Neutrophil (primary cell): Measurements from ENCODE around the gene ZBTB8B.

Source experiments
- H3K27ac ChIP-seq: fragments of 200-600 bp; sonication (generic); 2 replicates; pipeline ENCODE4 v1.5.1; 2016; ENCODE audit warnings: mild to moderate bottlenecking, moderate library complexity
- H3K27me3 ChIP-seq: fragments of 200-600 bp; sonication (generic); 2 replicates; pipeline ENCODE4 v1.6.0; 2016; ENCODE audit warnings: mild to moderate bottlenecking
- H3K36me3 ChIP-seq: fragments of 200-600 bp; sonication (generic); 2 replicates; pipeline ENCODE4 v1.5.1; 2017
- H3K4me1 ChIP-seq, 2 experiments: fragments of 200-600 bp in 1 of 2; sonication (generic) in 1 of 2; 1 replicate in 1 of 2; 2 replicates in 1 of 2; pipeline versions ENCODE4 v1.5.1 to v1.6.1; 2013 to 2016; ENCODE audit warnings: low read depth in 1 of 2, low read length in 1 of 2, mild to moderate bottlenecking in 1 of 2, moderate library complexity in 1 of 2; ENCODE audit not compliant: control insufficient read depth in 1 of 2, insufficient read depth in 1 of 2
- H3K4me3 ChIP-seq, 2 experiments: fragments of 200-600 bp in 1 of 2; sonication (generic) in 1 of 2; 1 replicate in 1 of 2; 2 replicates in 1 of 2; pipeline ENCODE4 v1.5.1; 2013 to 2016; ENCODE audit warnings: low read depth in 1 of 2, low read length in 1 of 2, mild to moderate bottlenecking in 1 of 2, moderate library complexity in 1 of 2
- H3K9me3 ChIP-seq: fragments of 200-600 bp; sonication (generic); 2 replicates; pipeline ENCODE4 v1.5.1; 2016
- TF ChIP-seq, protein P1 (sequence below): fragments of 200-600 bp; sonication (generic); IDR thresholded peaks from 2 replicates; pipeline ENCODE4 v1.5.1; 2016; ENCODE audit warnings: antibody characterized with exemption

The ZBTB8B gene

DNA sequence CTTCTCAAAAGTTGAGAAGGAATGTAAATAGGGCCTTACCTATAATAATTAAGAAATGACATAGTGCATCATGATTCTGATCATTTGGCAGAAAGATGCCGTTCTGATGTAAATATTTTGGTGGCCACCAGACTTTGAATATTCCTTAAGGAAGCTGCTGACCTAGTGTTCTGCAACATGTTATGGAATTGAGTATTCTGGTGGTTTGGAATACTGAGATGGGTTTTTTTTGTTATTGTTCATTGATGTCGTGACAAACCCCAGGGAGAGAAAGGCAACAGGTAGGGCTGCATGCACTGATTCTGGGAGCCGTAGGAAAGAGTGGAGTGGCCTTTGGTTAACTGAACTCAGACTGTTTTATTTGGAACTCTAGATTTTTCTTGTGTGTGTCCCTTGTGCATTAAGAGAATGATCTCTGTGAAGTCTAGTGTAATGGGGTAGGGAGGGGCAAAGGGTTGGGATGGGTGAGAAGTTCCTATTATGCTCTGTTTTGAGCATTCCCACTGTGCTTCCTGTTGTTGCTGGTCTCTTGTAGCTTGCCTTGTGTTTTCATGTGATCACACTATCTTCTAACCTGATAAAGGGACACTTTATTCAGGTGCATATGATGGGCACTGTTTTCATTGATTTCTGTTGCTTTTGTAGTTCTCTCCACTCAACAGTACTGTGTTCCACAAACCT, 25.0 kb downstream of the ZBTB8B start:
- no peaks in the 10 kb centered on the region for H3K4me1 ChIP-seq
- no peaks in the 10 kb centered on the region for H3K9me3 ChIP-seq
- H3K36me3 ChIP-seq = no peaks in the 10 kb centered on the region
- no peak overlapping the region for H3K27ac ChIP-seq
- peaks cover 6% of the 10 kb centered on the region for H3K27me3 ChIP-seq
- TF ChIP-seq, protein P1, sequence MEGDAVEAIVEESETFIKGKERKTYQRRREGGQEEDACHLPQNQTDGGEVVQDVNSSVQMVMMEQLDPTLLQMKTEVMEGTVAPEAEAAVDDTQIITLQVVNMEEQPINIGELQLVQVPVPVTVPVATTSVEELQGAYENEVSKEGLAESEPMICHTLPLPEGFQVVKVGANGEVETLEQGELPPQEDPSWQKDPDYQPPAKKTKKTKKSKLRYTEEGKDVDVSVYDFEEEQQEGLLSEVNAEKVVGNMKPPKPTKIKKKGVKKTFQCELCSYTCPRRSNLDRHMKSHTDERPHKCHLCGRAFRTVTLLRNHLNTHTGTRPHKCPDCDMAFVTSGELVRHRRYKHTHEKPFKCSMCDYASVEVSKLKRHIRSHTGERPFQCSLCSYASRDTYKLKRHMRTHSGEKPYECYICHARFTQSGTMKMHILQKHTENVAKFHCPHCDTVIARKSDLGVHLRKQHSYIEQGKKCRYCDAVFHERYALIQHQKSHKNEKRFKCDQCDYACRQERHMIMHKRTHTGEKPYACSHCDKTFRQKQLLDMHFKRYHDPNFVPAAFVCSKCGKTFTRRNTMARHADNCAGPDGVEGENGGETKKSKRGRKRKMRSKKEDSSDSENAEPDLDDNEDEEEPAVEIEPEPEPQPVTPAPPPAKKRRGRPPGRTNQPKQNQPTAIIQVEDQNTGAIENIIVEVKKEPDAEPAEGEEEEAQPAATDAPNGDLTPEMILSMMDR = no peak
- no peak overlapping the region for H3K4me3 ChIP-seq

DNA sequence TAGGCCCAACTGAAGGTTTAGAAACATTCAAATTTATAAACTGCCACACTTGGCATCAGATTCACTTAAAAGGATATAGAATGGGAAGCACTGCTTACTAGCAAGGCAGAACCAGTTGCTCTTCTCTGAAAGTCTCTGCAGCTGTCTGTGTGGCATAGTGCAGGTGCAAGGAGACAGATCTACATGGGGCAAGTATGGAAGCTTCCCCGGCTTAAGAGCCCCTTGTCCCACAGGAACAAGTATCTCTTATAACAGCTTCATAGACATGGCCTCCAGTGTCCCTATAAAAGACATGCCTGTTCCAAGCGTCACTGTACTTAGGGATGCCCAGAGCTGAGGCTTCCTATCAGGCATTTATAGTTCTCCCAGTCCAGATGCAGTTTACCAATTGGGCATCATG, 26.5 kb downstream of the ZBTB8B start:
- Histone ChIP-seq H3K27ac (no peak overlapping the region), H3K4me3 (no peak overlapping the region), H3K27me3 (peaks cover 14% of the 10 kb centered on the region), H3K9me3 (no peaks in the 10 kb centered on the region), H3K36me3 (no peaks in the 10 kb centered on the region), H3K4me1 (no peaks in the 10 kb centered on the region)
- TF ChIP-seq, protein P1 = no peak

DNA sequence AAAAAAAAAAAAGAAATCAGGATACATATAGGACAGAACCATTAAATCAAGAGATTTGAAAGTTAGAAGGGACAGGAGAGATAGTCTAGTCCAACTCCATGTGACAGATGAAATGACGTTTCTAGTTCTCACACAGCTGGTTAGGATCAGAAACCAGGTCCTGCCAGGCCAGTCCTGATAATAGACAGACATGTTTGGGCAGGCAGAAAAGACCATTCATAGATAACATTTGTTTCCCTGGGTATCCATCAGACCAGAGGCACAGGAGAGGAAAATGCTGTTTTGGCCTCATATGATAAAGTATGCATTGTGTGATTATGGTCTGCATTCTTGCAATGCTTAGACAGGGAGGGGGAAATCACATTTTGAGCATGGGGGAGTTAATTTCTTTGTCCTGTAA, 29.3 kb downstream of the ZBTB8B start:
- Histone ChIP-seq H3K9me3 (no peaks in the 10 kb centered on the region), H3K27ac (no peak overlapping the region), H3K4me3 (no peak overlapping the region), H3K4me1 (no peaks in the 10 kb centered on the region), H3K27me3 (peaks cover 20% of the 10 kb centered on the region), H3K36me3 (no peaks in the 10 kb centered on the region)
- TF ChIP-seq, protein P1 = no peak

DNA sequence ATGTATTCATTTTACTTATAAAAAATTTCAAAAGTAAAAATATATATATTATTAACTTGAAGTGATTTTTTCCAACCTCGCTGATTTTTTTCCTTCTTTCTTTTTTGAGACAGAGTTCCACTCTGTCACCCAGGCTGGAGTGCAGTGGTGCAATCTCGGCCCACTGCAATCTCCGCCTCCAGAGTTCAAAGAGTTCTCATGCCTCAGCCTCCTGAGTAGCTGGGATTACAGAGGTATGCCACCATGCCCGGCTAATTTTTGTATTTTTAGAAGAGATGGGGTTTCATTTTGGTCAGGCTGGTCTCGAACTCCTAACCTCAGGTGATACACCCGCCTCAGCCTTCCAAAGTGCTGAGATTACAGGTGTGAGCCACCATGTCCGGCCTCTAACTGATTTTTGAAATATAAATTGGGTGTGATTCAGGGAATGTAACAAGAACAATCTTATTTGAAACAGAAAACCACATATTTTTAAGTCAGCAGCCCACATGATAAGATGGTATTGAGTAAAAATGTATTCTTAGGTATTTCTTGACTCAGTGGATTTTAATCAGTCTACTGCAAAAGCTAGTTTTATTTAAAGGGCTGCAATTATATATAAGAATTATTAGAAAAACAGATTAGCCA, 30.0 kb downstream of the ZBTB8B start:
- Histone ChIP-seq H3K4me1 (peaks cover 2 to 5% of the 10 kb centered on the region in 2 experiments), H3K4me3 (no peak overlapping the region), H3K27ac (no peak overlapping the region), H3K27me3 (peaks cover 26% of the 10 kb centered on the region), H3K9me3 (no peaks in the 10 kb centered on the region), H3K36me3 (no peaks in the 10 kb centered on the region)
- TF ChIP-seq, protein P1 = no peak

DNA sequence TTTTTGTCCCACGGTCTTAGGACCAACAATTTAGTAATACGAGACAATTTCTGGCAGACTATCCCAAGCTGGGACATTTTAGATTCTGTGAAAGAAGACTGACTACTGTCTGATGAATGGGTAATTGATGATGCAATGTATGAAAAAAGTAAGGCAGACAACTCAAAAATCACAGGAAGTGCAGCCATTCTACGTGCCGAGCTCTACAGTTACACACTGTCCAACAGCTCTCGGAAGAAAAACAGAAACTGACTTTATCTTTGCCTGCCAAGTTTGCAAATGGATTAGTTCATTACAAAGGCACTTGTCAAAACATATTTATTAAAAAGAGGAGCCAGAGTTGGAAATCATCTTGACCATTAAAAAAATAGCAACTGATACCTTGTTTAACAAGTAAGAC, 31.3 kb downstream of the ZBTB8B start:
- Histone ChIP-seq H3K9me3 (no peaks in the 10 kb centered on the region), H3K4me3 (no peak overlapping the region), H3K27ac (no peak overlapping the region), H3K36me3 (no peaks in the 10 kb centered on the region), H3K27me3 (peaks cover 38% of the 10 kb centered on the region), H3K4me1 (peaks cover 5 to 11% of the 10 kb centered on the region in 2 experiments)
- TF ChIP-seq, protein P1 = no peak
